VCaP (cell line): ENCODE measurements around the gene RARB.

Experiments used
- H3K27ac ChIP-seq: fragments of 450-650 bp; 2 replicates; pipeline ENCODE4 v1.5.1; 2017
- CTCF ChIP-seq: fragments of 450-650 bp; conservative IDR thresholded peaks from 2 replicates; pipeline ENCODE4 v1.5.1; 2017; ENCODE audit warnings: mild to moderate bottlenecking, moderate library complexity

RARB gene

GRCh38 chr3:25620493-25620892, 192.4 kb downstream of the RARB start:
- no peak for TF ChIP-seq CTCF
- no peak overlapping the region for H3K27ac ChIP-seq

- TF ChIP-seq CTCF, result no peak
- no peak overlapping the region for H3K27ac ChIP-seq
These were observed 193.0 kb downstream of the RARB start for GRCh38 chr3:25621087-25621486.

- H3K27ac ChIP-seq, result no peak overlapping the region
- TF ChIP-seq CTCF, result no peak
These were observed 203.9 kb downstream of the RARB start for GRCh38 chr3:25631989-25632388.

DNA sequence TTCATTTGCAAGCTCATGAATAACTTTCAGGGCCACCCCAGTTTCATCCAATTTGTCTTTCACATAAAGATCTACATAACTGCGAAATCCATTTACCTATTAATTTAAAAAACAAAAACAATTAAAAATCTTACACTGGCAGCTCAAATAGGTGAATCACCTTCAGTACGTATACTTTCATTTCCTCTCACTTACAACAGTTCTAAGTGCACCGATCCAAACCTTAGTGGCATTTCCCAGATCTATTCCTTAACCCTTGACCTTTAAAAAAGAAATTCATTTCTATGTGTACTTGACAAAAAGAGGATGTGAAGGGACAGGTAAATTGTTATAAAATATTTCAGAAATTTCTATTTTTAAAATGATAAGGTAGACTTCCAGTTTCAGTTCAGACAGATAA, 205.9 kb downstream of the RARB start:
- TF ChIP-seq CTCF, result no peak
- no peak overlapping the region for H3K27ac ChIP-seq

- H3K27ac ChIP-seq, result no peak overlapping the region
- TF ChIP-seq CTCF, result no peak
These were observed 207.0 kb downstream of the RARB start for GRCh38 chr3:25635038-25635437.
